GM12878 (cell line): Measurements from ENCODE around the gene BORCS8. TPM values are rescaled to one million over a fixed set of nuclear protein-coding genes. Genes with fewer than 3 reads are reported as not detected.

Experiments
- ATAC-seq: fragments of 200-7000 bp; cut with Tn5 transposase; 3 replicates; pipeline ENCODE4 v1.9.1; 2020; ENCODE audit warnings: mild to moderate bottlenecking, moderate library complexity
- BruUV-seq: library from RNA; stranded (reverse); fragments of 400-500 nt; replicated peaks from 2 replicates; lab custom pipeline; 2021; lab: Mats Ljungman, UMichigan
- CTCF ChIA-PET: fragments of 300-600 bp; sonication (Branson Sonifier 250); formaldehyde crosslinking; extraction: SDS; loops from one replicate; lab custom pipeline; 2021; ENCODE audit warnings: inconsistent platforms; lab: Yijun Ruan, JAX
- POLR2A ChIA-PET: fragments of 350-600 bp; formaldehyde crosslinking; extraction: SDS; loops from one replicate; lab custom pipeline; 2021; ENCODE audit warnings: inconsistent platforms; lab: Charles Lee
- RAD21 ChIA-PET: fragments of 300-600 bp; sonication (Branson Sonifier 250); formaldehyde crosslinking; loops from one replicate; lab custom pipeline; 2023; ENCODE audit warnings: antibody characterized with exemption; ENCODE audit not compliant: unreplicated experiment; lab: Charles Lee
- SMC1A ChIA-PET: fragments of 300-600 bp; sonication (Branson Sonifier 250); formaldehyde crosslinking; loops from one replicate; lab custom pipeline; 2023; ENCODE audit not compliant: unreplicated experiment, uncharacterized antibody; lab: Charles Lee
- DNase-seq: peaks from one replicate; pipeline ENCODE4 v3.0.0-alpha.2; 2011; ENCODE audit warnings: low read depth, low spot score
- FAIRE-seq: peaks from 3 replicates; lab custom pipeline; 2011; peaks lifted over from hg19 to GRCh38; lab: Jason Lieb, UNC
- H2AFZ ChIP-seq: 2 replicates; pipeline ENCODE4 v1.6.0; 2011; ENCODE audit warnings: low read depth, low read length, control low read depth; ENCODE audit not compliant: control insufficient read depth
- H3K27ac ChIP-seq: 2 replicates; pipeline ENCODE4 v1.5.1; 2011; ENCODE audit warnings: control low read depth; ENCODE audit not compliant: control insufficient read depth, insufficient read depth
- H3K27me3 ChIP-seq, 2 experiments: replicated peaks in 1 of 2; 2 replicates each; pipeline versions ENCODE4 v1.6.0 to v1.6.1; 2011; ENCODE audit warnings: low read length in 1 of 2; ENCODE audit not compliant: control insufficient read depth in 2 of 2, insufficient read depth in 2 of 2
- H3K36me3 ChIP-seq, 2 experiments: 2 replicates each; pipeline ENCODE4 v1.5.1; 2011; ENCODE audit warnings: low read length in 1 of 2; ENCODE audit not compliant: control insufficient read depth in 2 of 2, insufficient read depth in 2 of 2
- H3K4me1 ChIP-seq: 2 replicates; pipeline ENCODE4 v1.6.1; 2011; ENCODE audit warnings: mild to moderate bottlenecking, low read length, moderate library complexity, mixed read lengths; ENCODE audit not compliant: control insufficient read depth, insufficient read depth
- H3K4me2 ChIP-seq: 2 replicates; pipeline ENCODE4 v1.6.0; 2011; ENCODE audit warnings: control low read depth; ENCODE audit not compliant: control insufficient read depth, insufficient read depth
- H3K4me3 ChIP-seq: fragments of 200-600 bp; sonication (generic); 2 replicates; pipeline ENCODE4 v1.5.1; 2016
- H3K79me2 ChIP-seq: 2 replicates; pipeline ENCODE4 v1.6.0; 2011; ENCODE audit warnings: low read length; ENCODE audit not compliant: control insufficient read depth, insufficient read depth
- H3K9ac ChIP-seq: 2 replicates; pipeline ENCODE4 v1.8.0; 2011; ENCODE audit warnings: low read length, control low read depth, mixed read lengths; ENCODE audit not compliant: control insufficient read depth, insufficient read depth
- H3K9me3 ChIP-seq: replicated peaks from 3 replicates; pipeline ENCODE4 v1.5.1; 2011; ENCODE audit warnings: mild to moderate bottlenecking, low read length; ENCODE audit not compliant: control insufficient read depth, insufficient read depth
- H4K20me1 ChIP-seq: 2 replicates; pipeline ENCODE4 v1.6.0; 2011; ENCODE audit not compliant: control insufficient read depth, insufficient read depth
- CEBPB ChIP-seq, 2 experiments: fragments of 150-350 bp in 1 of 2; IDR thresholded peaks; 2 replicates each; pipeline ENCODE4 v1.6.1; 2012 to 2014; ENCODE audit warnings: low read depth in 2 of 2, low read length in 2 of 2, borderline replicate concordance in 1 of 2, inconsistent platforms in 1 of 2
- CUX1 ChIP-seq: IDR thresholded peaks from 2 replicates; pipeline ENCODE4 v1.6.1; 2012; ENCODE audit warnings: improper control_type of control experiment, low read depth, low read length; ENCODE audit not compliant: insufficient replicate concordance
- ETV6 ChIP-seq, 2 experiments: fragments of 450-650 bp in 1 of 2; IDR thresholded peaks in 1 of 2; conservative IDR thresholded peaks in 1 of 2; 2 replicates each; pipeline ENCODE4 v1.6.1; 2014; ENCODE audit warnings: antibody characterized with exemption in 1 of 2, borderline replicate concordance in 1 of 2, low read depth in 1 of 2, mild to moderate bottlenecking in 1 of 2, moderate library complexity in 1 of 2
- GABPA ChIP-seq: IDR thresholded peaks from 2 replicates; pipeline ENCODE4 v1.6.1; 2014; ENCODE audit warnings: antibody characterized with exemption, low read depth, mild to moderate bottlenecking, inconsistent platforms
- NBN ChIP-seq: fragments of 450-650 bp; IDR thresholded peaks from 2 replicates; pipeline ENCODE4 v1.6.1; 2016
- RB1 ChIP-seq: fragments of 450-650 bp; formaldehyde crosslinking; IDR thresholded peaks from 2 replicates; pipeline ENCODE4 v1.6.1; 2017; ENCODE audit warnings: mild to moderate bottlenecking, borderline replicate concordance
- RELA ChIP-seq: fragments of 450-650 bp; IDR thresholded peaks from 2 replicates; pipeline ENCODE4 v1.8.0; 2014; ENCODE audit warnings: borderline replicate concordance; ENCODE audit not compliant: partially characterized antibody
- RFX5 ChIP-seq: IDR thresholded peaks from 2 replicates; pipeline ENCODE4 v1.6.1; 2011; ENCODE audit warnings: low read depth, low read length, improper control_type of control experiment
- SP1 ChIP-seq: IDR thresholded peaks from one replicate; pipeline ENCODE4 v1.6.1; 2011; ENCODE audit warnings: low read depth, low read length
- SREBF2 ChIP-seq: IDR thresholded peaks from 2 replicates; pipeline ENCODE4 v1.6.1; 2012; ENCODE audit warnings: mild to moderate bottlenecking, low read length
- TCF12 ChIP-seq: IDR thresholded peaks from 2 replicates; pipeline ENCODE4 v1.6.1; 2011; ENCODE audit warnings: low read depth, mild to moderate bottlenecking, low read length
- TCF7 ChIP-seq: IDR thresholded peaks from 2 replicates; pipeline ENCODE4 v1.6.1; 2014; ENCODE audit warnings: antibody characterized with exemption, borderline replicate concordance
- YY1 ChIP-seq: IDR thresholded peaks from 2 replicates; pipeline ENCODE4 v1.6.1; 2011; ENCODE audit warnings: low read depth, mild to moderate bottlenecking, low read length
- WGBS: methylation state at CpG from one replicate; pipeline ENCODE4 v1.1.6; 2016; ENCODE audit warnings: low lambda C conversion rate; ENCODE audit not compliant: insufficient replicate concordance, insufficient coverage; ENCODE audit errors: missing lambda C conversion rate; 5-methylcytosine and 5-hydroxymethylcytosine counted together
- in situ Hi-C: fragments of 300-500 bp; cut with MboI; formaldehyde crosslinking; loops from 9 replicates; pipeline ENCODE4 v1.14.3; 2018; ENCODE audit warnings: mixed read lengths
- intact Hi-C: fragments of 100-400 bp; cut with micrococcal nuclease; formaldehyde crosslinking; loops from one replicate; pipeline ENCODE4 v1.14.2; 2022; ENCODE audit not compliant: unreplicated experiment
- polyA plus RNA-seq, 11 experiments: library from polyadenylated mRNA; depleted of rRNA in 4 of 11; unstranded in 6 of 11; stranded (reverse) in 5 of 11; fragments of >200 nt; fragmentation: Nextera tagmentation in 4 of 11; fragmentation: Illumina TruSeq in 1 of 11; extraction: Ambion mirVana in 4 of 11; extraction: Trizol in 1 of 11; gene quantifications; 1 replicate in 1 of 11; 2 replicates in 10 of 11; pipeline versions ENCODE4 v1.2.1 to v1.2.3, GENCODE V29; 2011 to 2016; ENCODE audit warnings: inconsistent platforms in 2 of 11, missing spikeins in 2 of 11, low read depth in 1 of 11
- total RNA-seq, 4 experiments: library from RNA; depleted of rRNA in 3 of 4; stranded (reverse); fragments of >200 nt in 3 of 4; fragmentation: Illumina TruSeq in 1 of 4; extraction: Trizol in 1 of 4; gene quantifications; 2 replicates each; pipeline versions ENCODE4 v1.2.1 to v1.2.3, GENCODE V29; 2013 to 2021

Gene BORCS8
- total and polyA plus RNA-seq, 10 of the 15 experiments (the other 5 are each of a cell fraction or from before 2014, with no cell fraction given) = 3.7 to 40.3 (median 23.4) TPM

- POLR2A ChIA-PET = interaction anchor here (1.0 to 2.5 kb wide), 2 partner anchors 8 to 25 kb away, joined by 6 to 7 read pairs; no protein-coding TSS in a partner anchor
- DNase-seq (no peak), ATAC-seq (no peak), FAIRE-seq (no peak)
- Histone ChIP-seq H2AFZ (no peak overlapping the region), H3K9me3 (no peaks in the 10 kb centered on the region), H3K27me3 (no peaks in the 10 kb centered on the region), H4K20me1 (no peaks in the 10 kb centered on the region), H3K79me2 (no peaks in the 10 kb centered on the region), H3K9ac (no peak overlapping the region), H3K4me1 (peaks cover 16% of the 10 kb centered on the region), H3K36me3 (peaks cover 6 to 8% of the 10 kb centered on the region in 2 experiments; a peak in 3 of 4 replicates), H3K4me2 (no peak overlapping the region), H3K4me3 (no peak overlapping the region), H3K27ac (no peak overlapping the region)
- intact Hi-C loops = no loop called here
- 63% methylated on average over 2 of the region's 2 CpGs for WGBS
- RAD21 ChIA-PET = interaction anchor here (0.6 to 17.5 kb wide), 3 partner anchors 9 to 44 kb away, joined by 3 to 394 read pairs (median 4); partner anchors contain the start of gene MEF2B
- no TSS peak for BruUV-seq
- SMC1A ChIA-PET = interaction anchor here (1.3 to 5.4 kb wide), 3 partner anchors 11 to 25 kb away, joined by 5 to 114 read pairs (median 16); no protein-coding TSS in a partner anchor
- TF ChIP-seq SREBF2 = no peak
- TF ChIP-seq RB1 = no peak
- TF ChIP-seq TCF7 = no peak
- no peak for TF ChIP-seq ETV6 (conservative IDR thresholded peaks at IDR 0.05 in 1 of 2, IDR thresholded peaks at IDR 0.05 in 1 of 2; ENCODE audit: borderline replicate concordance in 1 of 2, low read depth in 1 of 2)
- no peak for TF ChIP-seq CEBPB (IDR thresholded peaks at IDR 0.05; ENCODE audit: borderline replicate concordance in 1 of 2, low read depth in 2 of 2, low read length in 2 of 2)
- TF ChIP-seq RELA = no peak
- no peak for TF ChIP-seq NBN
- TF ChIP-seq GABPA = no peak
- TF ChIP-seq RFX5 = no peak
- TF ChIP-seq CUX1 = no peak
- no peak for TF ChIP-seq YY1
- no peak for TF ChIP-seq SP1
- no peak for TF ChIP-seq TCF12
- in situ Hi-C loops = loop anchor here (10.0 kb wide), 1 partner anchor 345 kb away; no protein-coding TSS in a partner anchor
- CTCF ChIA-PET = interaction anchor here (2.4 to 6.3 kb wide), 3 partner anchors 9 to 26 kb away, joined by 22 to 207 read pairs (median 57); partner anchors contain the start of gene MEF2B
Observed at GRCh38 chr19:19149435-19149834, 42.5 kb downstream of the BORCS8 start.
